ENCODE results near the gene CEP68. TPM values are rescaled to one million over a fixed set of nuclear protein-coding genes. Genes with fewer than 3 reads are reported as not detected.

CEP68 gene
- total and polyA plus RNA-seq, 2 donors (not counting 1 experiment from before 2014, with no cell fraction given) = 8.5 to 12.7 TPM

- Histone ChIP-seq H2AFZ (ENCODE audit: low read length) (no peak overlapping the region), H3K4me3 (replicated peaks in 1 of 4; ENCODE audit: control extremely low read depth in 1 of 4, insufficient read depth in 1 of 4, low read depth in 3 of 4, low read length in 4 of 4) (no peak overlapping the region), H3K27me3 (ENCODE audit: control insufficient read depth, insufficient read depth, low read length) (no peaks in the 10 kb centered on the region), H3K9me3 (ENCODE audit: control insufficient read depth, insufficient read depth, low read depth, low read length) (no peaks in the 10 kb centered on the region), H3K9ac (ENCODE audit: insufficient read depth, low read length) (no peak overlapping the region), H4K20me1 (ENCODE audit: control insufficient read depth, extremely low read depth, insufficient read depth, low read length) (no peaks in the 10 kb centered on the region), H3K36me3 (ENCODE audit: control insufficient read depth, insufficient read depth, low read length) (no peaks in the 10 kb centered on the region), H3K79me2 (ENCODE audit: control insufficient read depth, insufficient read depth, low read length) (peaks cover 5% of the 10 kb centered on the region), H3K27ac (ENCODE audit: insufficient read depth, low read length) (no peak overlapping the region), H3K4me2 (ENCODE audit: extremely low read depth, insufficient read depth, low read length) (no peak overlapping the region), H3K4me1 (ENCODE audit: control insufficient read depth, extremely low read depth, insufficient read depth, low read length) (peaks cover 9% of the 10 kb centered on the region)
- TF ChIP-seq CTCF (conservative IDR thresholded peaks at IDR 0.05 in 1 of 2, IDR thresholded peaks at IDR 0.05 in 1 of 2; ENCODE audit: low read depth in 1 of 2, low read length in 2 of 2) (no peak), EZH2 (IDR thresholded peaks at IDR 0.05; ENCODE audit: low read length, missing control alignments) (no peak)
- peak; percentile 14 to 54 for DNase-seq (ENCODE audit: low read depth in 2 of 2)
Measured at GRCh38 chr2:65062843-65063825, 6.9 kb downstream of the CEP68 start.

GRCh38 chr2:65064728-65065552, 8.7 kb downstream of the CEP68 start:
- DNase-seq (ENCODE audit: low read depth in 2 of 2) = peak; percentile 92 to 99
- H3K4me2 ChIP-seq (ENCODE audit: extremely low read depth, insufficient read depth, low read length) = peak overlapping the region; percentile 65
- H2AFZ ChIP-seq (ENCODE audit: low read length) = no peak overlapping the region
- no peaks in the 10 kb centered on the region for H3K9me3 ChIP-seq (ENCODE audit: control insufficient read depth, insufficient read depth, low read depth, low read length)
- peak overlapping the region; percentile 57 for H3K27ac ChIP-seq (ENCODE audit: insufficient read depth, low read length)
- peaks cover 6% of the 10 kb centered on the region for H3K36me3 ChIP-seq (ENCODE audit: control insufficient read depth, insufficient read depth, low read length)
- H3K4me3 ChIP-seq (replicated peaks in 1 of 4; ENCODE audit: control extremely low read depth in 1 of 4, insufficient read depth in 1 of 4, low read depth in 3 of 4, low read length in 4 of 4) = peak overlapping the region in 2 of 4 experiments; percentile 18 to 29
- no peaks in the 10 kb centered on the region for H3K27me3 ChIP-seq (ENCODE audit: control insufficient read depth, insufficient read depth, low read length)
- H3K9ac ChIP-seq (ENCODE audit: insufficient read depth, low read length) = no peak overlapping the region
- H3K79me2 ChIP-seq (ENCODE audit: control insufficient read depth, insufficient read depth, low read length) = peaks cover 8% of the 10 kb centered on the region
- TF ChIP-seq CTCF (conservative IDR thresholded peaks at IDR 0.05 in 1 of 2, IDR thresholded peaks at IDR 0.05 in 1 of 2; ENCODE audit: low read depth in 1 of 2, low read length in 2 of 2) = peak; percentile 56 to 65
- no peak for TF ChIP-seq EZH2 (IDR thresholded peaks at IDR 0.05; ENCODE audit: low read length, missing control alignments)
- no peaks in the 10 kb centered on the region for H4K20me1 ChIP-seq (ENCODE audit: control insufficient read depth, extremely low read depth, insufficient read depth, low read length)
- H3K4me1 ChIP-seq (ENCODE audit: control insufficient read depth, extremely low read depth, insufficient read depth, low read length) = peaks cover 9% of the 10 kb centered on the region
